ENCODE results near the gene SYMPK. TPM values are rescaled to one million over a fixed set of nuclear protein-coding genes. Genes with fewer than 3 reads are reported as not detected.
A peak's percentile ranks its signal among the peaks of the same experiment; 100 is the strongest.
"Not testable (repeated sequence)": the region's sequence is repeated elsewhere in the genome, so short reads cannot be mapped to it uniquely, and the experiment has no call there.

Gene SYMPK
- total and polyA plus RNA-seq, 2 experiments from 2014 or later, result 66.6 to 78.7 TPM

DNA sequence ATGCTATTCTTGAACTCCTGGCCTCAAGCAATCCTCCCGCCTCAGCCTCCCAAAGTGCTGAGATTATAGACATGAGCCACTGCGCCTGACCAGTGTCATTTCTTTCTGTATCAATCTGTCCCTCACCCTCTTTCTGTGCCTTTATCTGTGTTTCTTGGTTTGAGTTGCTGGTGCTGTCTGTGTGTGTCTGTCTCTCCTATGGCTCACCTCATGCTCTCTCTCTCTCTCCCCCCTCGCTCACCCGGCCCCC is 13.1 kb upstream of the SYMPK start:
- Histone ChIP-seq H3K27me3 (no peaks in the 10 kb centered on the region), H3K36me3 (no peaks in the 10 kb centered on the region), H3K4me1 (ENCODE audit: low read depth) (peaks cover 9% of the 10 kb centered on the region), H3K27ac (no peak overlapping the region), H3K9me3 (ENCODE audit: low read depth) (no peaks in the 10 kb centered on the region), H3K4me3 (no peak overlapping the region)
- DNase-seq (ENCODE audit: low read depth in 1 of 2, low spot score in 1 of 2), result peak in 1 of 2 donors; percentile 25
- TF ChIP-seq, protein P1, sequence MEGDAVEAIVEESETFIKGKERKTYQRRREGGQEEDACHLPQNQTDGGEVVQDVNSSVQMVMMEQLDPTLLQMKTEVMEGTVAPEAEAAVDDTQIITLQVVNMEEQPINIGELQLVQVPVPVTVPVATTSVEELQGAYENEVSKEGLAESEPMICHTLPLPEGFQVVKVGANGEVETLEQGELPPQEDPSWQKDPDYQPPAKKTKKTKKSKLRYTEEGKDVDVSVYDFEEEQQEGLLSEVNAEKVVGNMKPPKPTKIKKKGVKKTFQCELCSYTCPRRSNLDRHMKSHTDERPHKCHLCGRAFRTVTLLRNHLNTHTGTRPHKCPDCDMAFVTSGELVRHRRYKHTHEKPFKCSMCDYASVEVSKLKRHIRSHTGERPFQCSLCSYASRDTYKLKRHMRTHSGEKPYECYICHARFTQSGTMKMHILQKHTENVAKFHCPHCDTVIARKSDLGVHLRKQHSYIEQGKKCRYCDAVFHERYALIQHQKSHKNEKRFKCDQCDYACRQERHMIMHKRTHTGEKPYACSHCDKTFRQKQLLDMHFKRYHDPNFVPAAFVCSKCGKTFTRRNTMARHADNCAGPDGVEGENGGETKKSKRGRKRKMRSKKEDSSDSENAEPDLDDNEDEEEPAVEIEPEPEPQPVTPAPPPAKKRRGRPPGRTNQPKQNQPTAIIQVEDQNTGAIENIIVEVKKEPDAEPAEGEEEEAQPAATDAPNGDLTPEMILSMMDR (IDR thresholded peaks at IDR 0.05; ENCODE audit: low read depth, low read length), result no peak

DNA sequence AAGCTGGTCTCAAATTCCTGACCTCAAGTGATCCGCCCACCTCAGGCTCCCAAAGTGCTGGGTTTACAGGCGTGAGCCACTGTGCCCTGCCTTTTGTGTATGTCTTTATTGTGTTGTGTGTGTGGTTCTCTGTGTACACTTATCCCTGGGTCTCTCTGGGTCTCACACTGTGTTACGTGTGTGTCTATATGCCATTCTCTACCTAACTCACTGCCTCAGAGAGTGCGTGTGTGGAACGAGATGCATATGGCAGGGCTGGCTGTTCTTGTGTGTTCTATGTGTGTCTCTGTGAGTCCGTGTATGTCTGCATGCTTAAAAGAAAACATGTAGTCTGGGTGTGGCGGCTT is 11.6 kb upstream of the SYMPK start:
- TF ChIP-seq, protein P1 (IDR thresholded peaks at IDR 0.05; ENCODE audit: low read depth, low read length), result no peak
- no peaks in the 10 kb centered on the region for H3K27me3 ChIP-seq
- no peak overlapping the region for H3K4me3 ChIP-seq
- H3K4me1 ChIP-seq (ENCODE audit: low read depth), result peaks cover 9% of the 10 kb centered on the region
- H3K36me3 ChIP-seq, result no peaks in the 10 kb centered on the region
- no peaks in the 10 kb centered on the region for H3K9me3 ChIP-seq (ENCODE audit: low read depth)
- H3K27ac ChIP-seq, result no peak overlapping the region
- no peak for DNase-seq (ENCODE audit: low read depth in 1 of 2, low spot score in 1 of 2)

DNA sequence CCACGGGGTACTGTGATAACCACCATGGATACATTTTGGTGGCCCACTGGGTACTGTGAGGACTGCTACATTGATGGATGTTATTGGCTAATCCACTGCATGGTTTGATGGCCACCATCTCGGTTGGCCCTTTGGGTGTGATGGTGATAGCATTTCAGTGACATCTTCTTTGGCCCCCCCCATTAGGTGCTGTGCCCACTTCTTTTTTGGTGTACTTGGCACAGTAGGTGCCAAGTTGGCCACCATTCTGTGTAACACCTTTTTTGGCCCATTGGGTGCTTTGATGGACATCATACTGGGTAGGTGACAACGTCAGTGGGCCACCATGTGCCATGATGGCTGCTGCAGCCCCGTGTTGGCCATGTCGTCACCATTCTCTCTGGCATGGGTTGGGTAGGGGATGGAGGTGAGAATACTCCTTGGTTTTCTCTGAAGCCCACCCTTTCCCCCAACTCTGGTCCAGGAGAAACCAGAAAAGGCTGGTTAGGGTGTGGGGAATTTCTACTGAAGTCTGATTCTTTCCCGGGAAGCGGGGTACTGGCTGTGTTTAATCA is 10.3 kb upstream of the SYMPK start:
- no peaks in the 10 kb centered on the region for H3K36me3 ChIP-seq
- H3K4me3 ChIP-seq, result no peak overlapping the region
- DNase-seq (ENCODE audit: low read depth in 1 of 2, low spot score in 1 of 2), result no peak
- H3K27me3 ChIP-seq, result no peaks in the 10 kb centered on the region
- TF ChIP-seq, protein P1 (IDR thresholded peaks at IDR 0.05; ENCODE audit: low read depth, low read length), result no peak
- H3K4me1 ChIP-seq (ENCODE audit: low read depth), result peaks cover 9% of the 10 kb centered on the region
- H3K27ac ChIP-seq, result no peak overlapping the region
- H3K9me3 ChIP-seq (ENCODE audit: low read depth), result no peaks in the 10 kb centered on the region

DNA sequence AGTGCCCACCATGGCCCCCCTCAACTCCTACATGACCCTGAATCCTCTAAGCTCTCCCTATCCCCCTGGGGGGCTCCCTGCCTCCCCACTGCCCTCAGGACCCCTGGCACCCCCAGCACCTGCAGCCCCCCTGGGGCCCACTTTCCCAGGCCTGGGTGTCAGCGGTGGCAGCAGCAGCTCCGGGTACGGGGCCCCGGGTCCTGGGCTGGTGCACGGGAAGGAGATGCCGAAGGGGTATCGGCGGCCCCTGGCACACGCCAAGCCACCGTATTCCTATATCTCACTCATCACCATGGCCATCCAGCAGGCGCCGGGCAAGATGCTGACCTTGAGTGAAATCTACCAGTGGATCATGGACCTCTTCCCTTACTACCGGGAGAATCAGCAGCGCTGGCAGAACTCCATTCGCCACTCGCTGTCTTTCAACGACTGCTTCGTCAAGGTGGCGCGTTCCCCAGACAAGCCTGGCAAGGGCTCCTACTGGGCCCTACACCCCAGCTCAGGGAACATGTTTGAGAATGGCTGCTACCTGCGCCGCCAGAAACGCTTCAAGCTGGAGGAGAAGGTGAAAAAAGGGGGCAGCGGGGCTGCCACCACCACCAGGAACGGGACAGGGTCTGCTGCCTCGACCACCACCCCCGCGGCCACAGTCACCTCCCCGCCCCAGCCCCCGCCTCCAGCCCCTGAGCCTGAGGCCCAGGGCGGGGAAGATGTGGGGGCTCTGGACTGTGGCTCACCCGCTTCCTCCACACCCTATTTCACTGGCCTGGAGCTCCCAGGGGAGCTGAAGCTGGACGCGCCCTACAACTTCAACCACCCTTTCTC is 9.4 kb upstream of the SYMPK start:
- Histone ChIP-seq H3K27ac (no peak overlapping the region), H3K36me3 (no peaks in the 10 kb centered on the region), H3K4me1 (ENCODE audit: low read depth) (peaks cover 9% of the 10 kb centered on the region), H3K27me3 (no peaks in the 10 kb centered on the region), H3K4me3 (no peak overlapping the region), H3K9me3 (ENCODE audit: low read depth) (no peaks in the 10 kb centered on the region)
- no peak for DNase-seq (ENCODE audit: low read depth in 1 of 2, low spot score in 1 of 2)
- TF ChIP-seq, protein P1 (IDR thresholded peaks at IDR 0.05; ENCODE audit: low read depth, low read length), result no peak

DNA sequence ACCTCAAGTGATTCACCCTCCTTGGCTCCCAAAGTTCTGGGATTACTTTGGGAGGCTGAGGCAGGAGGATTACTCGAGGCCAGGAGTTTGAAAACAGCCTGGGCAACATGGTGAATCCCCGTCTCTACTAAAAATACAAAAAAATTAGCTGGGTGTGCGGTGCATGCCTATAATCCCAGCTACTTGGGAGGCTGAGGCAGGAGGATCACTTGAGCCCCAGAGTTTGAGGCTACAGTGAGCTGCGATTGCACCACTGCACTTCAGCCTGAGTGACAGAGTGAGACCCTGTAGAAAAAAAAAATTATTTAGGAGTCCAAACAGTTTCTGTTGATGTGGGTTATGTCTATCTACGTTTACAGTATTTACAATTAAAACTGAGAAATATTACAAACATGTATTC is 7.9 kb upstream of the SYMPK start:
- Histone ChIP-seq H3K36me3 (no peaks in the 10 kb centered on the region), H3K4me1 (ENCODE audit: low read depth) (no peaks in the 10 kb centered on the region), H3K9me3 (ENCODE audit: low read depth) (no peaks in the 10 kb centered on the region), H3K27me3 (no peaks in the 10 kb centered on the region), H3K4me3 (no peak overlapping the region), H3K27ac (no peak overlapping the region)
- TF ChIP-seq, protein P1 (IDR thresholded peaks at IDR 0.05; ENCODE audit: low read depth, low read length), result no peak
- no peak for DNase-seq (ENCODE audit: low read depth in 1 of 2, low spot score in 1 of 2)

DNA sequence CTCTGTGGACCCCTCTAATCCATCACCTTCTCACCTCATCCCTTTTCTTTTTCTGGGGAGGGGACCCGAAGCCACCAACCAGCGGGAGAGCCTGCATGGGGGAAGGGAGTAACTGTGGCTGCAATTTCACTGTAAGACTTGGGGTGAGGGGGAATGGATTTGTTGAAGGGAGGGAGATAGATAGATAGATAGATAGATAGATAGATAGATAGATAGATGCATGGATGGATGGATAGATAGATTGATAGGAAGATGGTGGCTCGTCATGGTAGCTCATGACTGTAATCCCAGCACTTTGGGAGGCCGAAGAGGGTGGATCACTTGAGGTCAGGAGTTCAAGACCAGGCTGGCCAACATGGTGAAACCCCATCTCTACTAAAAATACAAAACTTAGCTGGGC is 4.3 kb upstream of the SYMPK start:
- not testable (repeated sequence) for DNase-seq (ENCODE audit: low read depth in 1 of 2, low spot score in 1 of 2); H3K27ac ChIP-seq; H3K4me3 ChIP-seq

More for the DNA sequence above, 4.3 kb upstream of the SYMPK start:
- H3K4me1 ChIP-seq (ENCODE audit: low read depth); H3K36me3 ChIP-seq; H3K27me3 ChIP-seq; H3K9me3 ChIP-seq (ENCODE audit: low read depth): not testable (repeated sequence)

Data from cardiac muscle cell (in vitro differentiated cells and primary cell).